ENCODE data around the gene ICE2.

Gene ICE2

DNA sequence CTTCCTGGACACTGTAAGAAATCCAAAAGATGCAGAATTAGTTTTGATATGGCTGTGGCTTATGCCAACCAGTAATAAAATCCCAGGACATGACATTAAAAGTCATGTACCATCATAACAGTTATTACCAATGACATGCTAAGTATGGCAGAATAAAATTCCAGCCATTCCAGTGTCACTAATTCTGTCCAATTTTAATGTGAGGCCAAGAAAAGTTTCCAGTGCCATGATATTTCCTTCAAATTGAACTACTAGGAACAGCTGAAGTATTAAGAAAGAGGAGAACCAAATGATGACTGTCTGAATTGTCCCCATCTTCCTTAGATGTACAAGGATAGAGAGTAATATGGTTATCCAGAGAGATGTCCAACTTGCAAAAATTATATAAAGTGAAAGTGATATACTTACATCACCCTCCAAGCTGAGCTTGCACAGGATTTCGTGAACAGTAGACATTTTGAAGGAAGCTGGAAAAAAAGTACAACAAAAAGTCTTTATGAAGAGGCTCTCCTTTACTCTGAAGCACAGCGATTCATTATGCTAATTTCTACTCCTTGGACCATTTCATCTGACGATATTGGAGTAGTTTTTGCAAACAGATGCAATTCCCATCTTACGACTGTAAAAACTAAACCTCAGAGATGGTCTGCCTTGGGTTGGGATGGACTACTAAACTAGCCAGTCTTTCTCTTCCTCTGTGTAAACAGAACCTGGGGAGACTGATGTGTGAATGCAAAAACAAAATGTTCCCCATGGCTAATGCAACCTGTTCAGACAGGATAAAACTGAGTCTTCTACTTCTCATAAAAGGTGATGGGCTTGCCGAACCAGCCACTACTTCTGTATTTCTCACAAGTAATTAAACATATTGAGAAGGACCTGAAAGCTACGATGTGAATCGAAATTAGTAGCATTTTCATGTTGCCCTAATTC lies 93.1 kb downstream of the ICE2 start (continued):
- 0 out of 2 replicates have a peak, but pooled peaks have one; percentile 14 for TF ChIP-seq CSDC2 (CRISPR knock-in tag; IDR thresholded peaks at IDR 0.05)
- no peak for TF ChIP-seq RARB (CRISPR knock-in tag; IDR thresholded peaks at IDR 0.05)
- TF ChIP-seq, protein P1, sequence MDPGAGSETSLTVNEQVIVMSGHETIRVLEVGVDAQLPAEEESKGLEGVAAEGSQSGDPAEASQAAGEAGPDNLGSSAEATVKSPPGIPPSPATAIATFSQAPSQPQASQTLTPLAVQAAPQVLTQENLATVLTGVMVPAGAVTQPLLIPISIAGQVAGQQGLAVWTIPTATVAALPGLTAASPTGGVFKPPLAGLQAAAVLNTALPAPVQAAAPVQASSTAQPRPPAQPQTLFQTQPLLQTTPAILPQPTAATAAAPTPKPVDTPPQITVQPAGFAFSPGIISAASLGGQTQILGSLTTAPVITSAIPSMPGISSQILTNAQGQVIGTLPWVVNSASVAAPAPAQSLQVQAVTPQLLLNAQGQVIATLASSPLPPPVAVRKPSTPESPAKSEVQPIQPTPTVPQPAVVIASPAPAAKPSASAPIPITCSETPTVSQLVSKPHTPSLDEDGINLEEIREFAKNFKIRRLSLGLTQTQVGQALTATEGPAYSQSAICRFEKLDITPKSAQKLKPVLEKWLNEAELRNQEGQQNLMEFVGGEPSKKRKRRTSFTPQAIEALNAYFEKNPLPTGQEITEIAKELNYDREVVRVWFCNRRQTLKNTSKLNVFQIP (CRISPR knock-in tag; IDR thresholded peaks at IDR 0.05; ENCODE audit: borderline replicate concordance, low read depth): no peak
- no peak for TF ChIP-seq TCF4 (CRISPR knock-in tag; IDR thresholded peaks at IDR 0.05; ENCODE audit: borderline replicate concordance)

DNA sequence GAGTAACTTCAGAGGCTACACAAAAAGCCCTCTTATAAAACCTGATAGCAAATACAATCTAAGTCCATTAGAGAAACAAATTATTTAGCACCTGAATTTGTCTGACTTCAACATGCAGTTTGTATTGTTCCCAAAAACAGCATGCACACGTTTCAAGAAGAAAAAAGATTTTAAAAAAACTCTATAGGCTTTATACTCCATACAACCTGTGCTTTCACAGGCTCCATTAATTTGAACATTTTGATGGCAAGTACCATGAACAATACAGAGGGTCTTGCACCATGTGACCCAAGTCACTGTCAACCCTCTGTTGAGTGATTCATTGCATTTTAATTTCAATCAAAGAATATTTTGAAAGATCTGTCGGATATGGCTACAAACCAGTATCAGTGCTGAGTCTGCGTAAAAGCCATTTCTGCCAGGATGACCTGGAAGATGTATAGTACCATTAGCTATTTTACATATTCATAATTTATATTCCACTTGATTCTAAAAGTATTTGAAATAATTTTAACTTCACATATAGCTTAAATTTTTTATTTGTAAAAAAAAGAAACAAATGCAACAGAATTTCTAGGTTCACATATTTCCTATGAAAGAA lies 94.3 kb downstream of the ICE2 start:
- TF ChIP-seq SNAI2 (CRISPR knock-in tag; IDR thresholded peaks at IDR 0.05) (no peak), ZC3H10 (CRISPR knock-in tag; IDR thresholded peaks at IDR 0.05) (0 out of 2 replicates have a peak, but pooled peaks have one; percentile 1), CSDC2 (CRISPR knock-in tag; IDR thresholded peaks at IDR 0.05) (no peak)
- no peak for ATAC-seq

DNA sequence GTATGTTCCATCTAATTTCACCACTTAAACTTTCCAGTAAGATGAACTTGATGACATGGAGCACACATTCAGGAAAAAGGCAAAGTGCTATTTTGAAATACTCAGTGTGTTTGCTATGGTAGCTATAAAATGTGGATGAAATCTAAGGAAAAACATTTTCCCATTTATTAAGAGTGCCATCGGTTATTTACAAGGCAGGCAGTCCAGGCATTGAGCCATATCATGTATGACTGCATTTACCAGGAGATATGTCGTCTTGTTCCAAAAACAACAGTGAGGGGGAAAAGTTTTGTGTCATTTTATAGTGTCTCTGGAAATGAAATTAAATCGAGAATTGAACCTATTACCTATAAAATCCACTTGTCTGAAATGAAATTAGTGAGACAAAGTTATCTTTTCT lies 94.9 kb downstream of the ICE2 start:
- no peak for ATAC-seq
- TF ChIP-seq ISL1 (CRISPR knock-in tag; IDR thresholded peaks at IDR 0.05): peak; percentile 82
- TF ChIP-seq TOX (CRISPR knock-in tag; IDR thresholded peaks at IDR 0.05; ENCODE audit: borderline replicate concordance): no peak
- no peak for TF ChIP-seq CSDC2 (CRISPR knock-in tag; IDR thresholded peaks at IDR 0.05)
- 0 out of 2 replicates have a peak, but pooled peaks have one; percentile 14 for TF ChIP-seq ZFP3 (CRISPR knock-in tag; IDR thresholded peaks at IDR 0.05)
- 0 out of 2 replicates have a peak, but pooled peaks have one; percentile 49 for TF ChIP-seq GLIS3 (CRISPR knock-in tag; IDR thresholded peaks at IDR 0.05)

DNA sequence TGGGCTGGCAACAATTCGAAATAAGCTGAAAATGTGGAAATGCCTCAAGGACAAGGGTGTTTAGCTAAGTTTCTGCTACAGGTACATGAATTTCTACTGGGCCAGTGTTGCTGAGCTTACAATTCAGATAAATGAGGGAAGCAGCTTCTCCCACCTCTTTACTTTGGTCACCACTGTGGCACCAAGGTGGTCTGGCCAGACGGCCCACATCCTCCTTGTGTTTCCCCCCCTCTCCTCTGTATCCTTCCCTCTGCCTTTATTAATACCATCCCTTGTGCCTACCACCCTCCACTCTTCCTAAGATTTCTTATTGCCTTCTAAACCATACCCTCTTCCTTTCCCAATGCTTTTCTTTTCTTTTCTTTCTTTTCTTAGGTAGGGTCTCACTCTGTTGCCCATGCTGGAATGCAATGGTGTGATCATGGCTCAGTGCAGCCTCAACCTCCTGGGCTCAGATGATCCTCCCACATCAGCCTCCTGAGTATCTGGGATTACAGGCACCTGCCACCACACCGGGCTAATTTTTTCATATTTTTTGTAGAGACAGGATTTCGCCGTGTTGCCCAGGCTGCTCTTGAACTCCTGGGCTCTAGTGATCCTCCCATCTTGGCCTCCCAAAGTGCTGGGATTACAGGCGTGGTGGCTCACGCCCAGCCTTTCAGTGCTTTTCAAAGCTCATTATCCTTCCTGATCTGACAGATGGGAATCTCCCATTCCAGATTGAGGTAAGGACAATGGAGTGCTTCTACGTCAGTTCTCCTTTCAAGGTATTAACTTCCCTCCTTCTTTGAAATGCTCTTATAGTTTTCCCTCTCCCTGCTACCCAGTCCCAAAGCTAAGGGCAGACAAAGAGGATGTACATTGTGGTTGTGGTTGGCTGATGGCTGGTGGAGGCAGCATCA lies 95.9 kb downstream of the ICE2 start:
- TF ChIP-seq, protein P2, sequence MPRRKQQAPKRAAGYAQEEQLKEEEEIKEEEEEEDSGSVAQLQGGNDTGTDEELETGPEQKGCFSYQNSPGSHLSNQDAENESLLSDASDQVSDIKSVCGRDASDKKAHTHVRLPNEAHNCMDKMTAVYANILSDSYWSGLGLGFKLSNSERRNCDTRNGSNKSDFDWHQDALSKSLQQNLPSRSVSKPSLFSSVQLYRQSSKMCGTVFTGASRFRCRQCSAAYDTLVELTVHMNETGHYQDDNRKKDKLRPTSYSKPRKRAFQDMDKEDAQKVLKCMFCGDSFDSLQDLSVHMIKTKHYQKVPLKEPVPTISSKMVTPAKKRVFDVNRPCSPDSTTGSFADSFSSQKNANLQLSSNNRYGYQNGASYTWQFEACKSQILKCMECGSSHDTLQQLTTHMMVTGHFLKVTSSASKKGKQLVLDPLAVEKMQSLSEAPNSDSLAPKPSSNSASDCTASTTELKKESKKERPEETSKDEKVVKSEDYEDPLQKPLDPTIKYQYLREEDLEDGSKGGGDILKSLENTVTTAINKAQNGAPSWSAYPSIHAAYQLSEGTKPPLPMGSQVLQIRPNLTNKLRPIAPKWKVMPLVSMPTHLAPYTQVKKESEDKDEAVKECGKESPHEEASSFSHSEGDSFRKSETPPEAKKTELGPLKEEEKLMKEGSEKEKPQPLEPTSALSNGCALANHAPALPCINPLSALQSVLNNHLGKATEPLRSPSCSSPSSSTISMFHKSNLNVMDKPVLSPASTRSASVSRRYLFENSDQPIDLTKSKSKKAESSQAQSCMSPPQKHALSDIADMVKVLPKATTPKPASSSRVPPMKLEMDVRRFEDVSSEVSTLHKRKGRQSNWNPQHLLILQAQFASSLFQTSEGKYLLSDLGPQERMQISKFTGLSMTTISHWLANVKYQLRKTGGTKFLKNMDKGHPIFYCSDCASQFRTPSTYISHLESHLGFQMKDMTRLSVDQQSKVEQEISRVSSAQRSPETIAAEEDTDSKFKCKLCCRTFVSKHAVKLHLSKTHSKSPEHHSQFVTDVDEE (CRISPR knock-in tag; IDR thresholded peaks at IDR 0.05): no peak
- no peak for TF ChIP-seq ZFP30 (CRISPR knock-in tag; IDR thresholded peaks at IDR 0.05)
- TF ChIP-seq, protein P1 (CRISPR knock-in tag; IDR thresholded peaks at IDR 0.05; ENCODE audit: borderline replicate concordance, low read depth): no peak
- no peak for TF ChIP-seq ZFP3 (CRISPR knock-in tag; IDR thresholded peaks at IDR 0.05)
- no peak for TF ChIP-seq CSDC2 (CRISPR knock-in tag; IDR thresholded peaks at IDR 0.05)
- TF ChIP-seq, protein P3, sequence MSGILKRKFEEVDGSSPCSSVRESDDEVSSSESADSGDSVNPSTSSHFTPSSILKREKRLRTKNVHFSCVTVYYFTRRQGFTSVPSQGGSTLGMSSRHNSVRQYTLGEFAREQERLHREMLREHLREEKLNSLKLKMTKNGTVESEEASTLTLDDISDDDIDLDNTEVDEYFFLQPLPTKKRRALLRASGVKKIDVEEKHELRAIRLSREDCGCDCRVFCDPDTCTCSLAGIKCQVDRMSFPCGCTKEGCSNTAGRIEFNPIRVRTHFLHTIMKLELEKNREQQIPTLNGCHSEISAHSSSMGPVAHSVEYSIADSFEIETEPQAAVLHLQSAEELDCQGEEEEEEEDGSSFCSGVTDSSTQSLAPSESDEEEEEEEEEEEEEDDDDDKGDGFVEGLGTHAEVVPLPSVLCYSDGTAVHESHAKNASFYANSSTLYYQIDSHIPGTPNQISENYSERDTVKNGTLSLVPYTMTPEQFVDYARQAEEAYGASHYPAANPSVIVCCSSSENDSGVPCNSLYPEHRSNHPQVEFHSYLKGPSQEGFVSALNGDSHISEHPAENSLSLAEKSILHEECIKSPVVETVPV (CRISPR knock-in tag; IDR thresholded peaks at IDR 0.05): no peak
- TF ChIP-seq ZC3H10 (CRISPR knock-in tag; IDR thresholded peaks at IDR 0.05): no peak; the same call in 1 of the 2 replicates
- no peak for TF ChIP-seq GLIS3 (CRISPR knock-in tag; IDR thresholded peaks at IDR 0.05)
- no peak for TF ChIP-seq ZNF8 (CRISPR knock-in tag; IDR thresholded peaks at IDR 0.05)
- no peak for TF ChIP-seq PPARA (CRISPR knock-in tag; IDR thresholded peaks at IDR 0.05; ENCODE audit: borderline replicate concordance)
- TF ChIP-seq, protein P4, sequence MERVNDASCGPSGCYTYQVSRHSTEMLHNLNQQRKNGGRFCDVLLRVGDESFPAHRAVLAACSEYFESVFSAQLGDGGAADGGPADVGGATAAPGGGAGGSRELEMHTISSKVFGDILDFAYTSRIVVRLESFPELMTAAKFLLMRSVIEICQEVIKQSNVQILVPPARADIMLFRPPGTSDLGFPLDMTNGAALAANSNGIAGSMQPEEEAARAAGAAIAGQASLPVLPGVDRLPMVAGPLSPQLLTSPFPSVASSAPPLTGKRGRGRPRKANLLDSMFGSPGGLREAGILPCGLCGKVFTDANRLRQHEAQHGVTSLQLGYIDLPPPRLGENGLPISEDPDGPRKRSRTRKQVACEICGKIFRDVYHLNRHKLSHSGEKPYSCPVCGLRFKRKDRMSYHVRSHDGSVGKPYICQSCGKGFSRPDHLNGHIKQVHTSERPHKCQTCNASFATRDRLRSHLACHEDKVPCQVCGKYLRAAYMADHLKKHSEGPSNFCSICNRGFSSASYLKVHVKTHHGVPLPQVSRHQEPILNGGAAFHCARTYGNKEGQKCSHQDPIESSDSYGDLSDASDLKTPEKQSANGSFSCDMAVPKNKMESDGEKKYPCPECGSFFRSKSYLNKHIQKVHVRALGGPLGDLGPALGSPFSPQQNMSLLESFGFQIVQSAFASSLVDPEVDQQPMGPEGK (CRISPR knock-in tag; IDR thresholded peaks at IDR 0.05; ENCODE audit: borderline replicate concordance): no peak
- TF ChIP-seq RARB (CRISPR knock-in tag; IDR thresholded peaks at IDR 0.05): no peak
- TF ChIP-seq, protein P5, sequence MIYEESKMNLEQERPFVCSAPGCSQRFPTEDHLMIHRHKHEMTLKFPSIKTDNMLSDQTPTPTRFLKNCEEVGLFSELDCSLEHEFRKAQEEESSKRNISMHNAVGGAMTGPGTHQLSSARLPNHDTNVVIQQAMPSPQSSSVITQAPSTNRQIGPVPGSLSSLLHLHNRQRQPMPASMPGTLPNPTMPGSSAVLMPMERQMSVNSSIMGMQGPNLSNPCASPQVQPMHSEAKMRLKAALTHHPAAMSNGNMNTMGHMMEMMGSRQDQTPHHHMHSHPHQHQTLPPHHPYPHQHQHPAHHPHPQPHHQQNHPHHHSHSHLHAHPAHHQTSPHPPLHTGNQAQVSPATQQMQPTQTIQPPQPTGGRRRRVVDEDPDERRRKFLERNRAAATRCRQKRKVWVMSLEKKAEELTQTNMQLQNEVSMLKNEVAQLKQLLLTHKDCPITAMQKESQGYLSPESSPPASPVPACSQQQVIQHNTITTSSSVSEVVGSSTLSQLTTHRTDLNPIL (CRISPR knock-in tag; IDR thresholded peaks at IDR 0.05; ENCODE audit: low read depth): no peak
- TF ChIP-seq BACH2 (CRISPR knock-in tag; IDR thresholded peaks at IDR 0.05; ENCODE audit: borderline replicate concordance): no peak
- TF ChIP-seq ZNF565 (CRISPR knock-in tag; conservative IDR thresholded peaks at IDR 0.05; ENCODE audit: low read depth): no peak
- no peak for TF ChIP-seq ESRRG (CRISPR knock-in tag; IDR thresholded peaks at IDR 0.05)
- no peak for TF ChIP-seq TCF4 (CRISPR knock-in tag; IDR thresholded peaks at IDR 0.05; ENCODE audit: borderline replicate concordance)
- TF ChIP-seq OSR1 (CRISPR knock-in tag; IDR thresholded peaks at IDR 0.05): no peak
- peak; percentile 1; the same call in 1 of the 3 replicates for ATAC-seq
